Measurements from ENCODE around the gene AKT1S1.

The AKT1S1 gene

GRCh38 chr19:49857061-49857837 is 19.9 kb downstream of the AKT1S1 start:
- DNase-seq (ENCODE audit: extremely low read depth, low read depth), result no peak
- no peak overlapping the region for H3K4me3 ChIP-seq (replicated peaks; ENCODE audit: low read depth, low read length)

GRCh38 chr19:49856574-49857021 is 20.6 kb downstream of the AKT1S1 start:
- H3K4me3 ChIP-seq (replicated peaks; ENCODE audit: low read depth, low read length), result no peak overlapping the region
- TF ChIP-seq CTCF (IDR thresholded peaks at IDR 0.05; ENCODE audit: low read depth, low read length, missing control alignments), result no peak
- no peak for DNase-seq (ENCODE audit: extremely low read depth, low read depth)

More at GRCh38 chr19:49857061-49857837, 19.9 kb downstream of the AKT1S1 start:
- no peak for TF ChIP-seq CTCF (IDR thresholded peaks at IDR 0.05; ENCODE audit: low read depth, low read length, missing control alignments)

GRCh38 chr19:49855676-49856573 is 21.2 kb downstream of the AKT1S1 start:
- no peak for TF ChIP-seq CTCF (IDR thresholded peaks at IDR 0.05; ENCODE audit: low read depth, low read length, missing control alignments)
- DNase-seq (ENCODE audit: extremely low read depth, low read depth), result no peak
- H3K4me3 ChIP-seq (replicated peaks; ENCODE audit: low read depth, low read length), result no peak overlapping the region

GRCh38 chr19:49855277-49855675 is 21.9 kb downstream of the AKT1S1 start:
- no peak for DNase-seq (ENCODE audit: extremely low read depth, low read depth)
- no peak for TF ChIP-seq CTCF (IDR thresholded peaks at IDR 0.05; ENCODE audit: low read depth, low read length, missing control alignments)
- H3K4me3 ChIP-seq (replicated peaks; ENCODE audit: low read depth, low read length), result no peak overlapping the region

GRCh38 chr19:49854378-49855263 is 22.5 kb downstream of the AKT1S1 start:
- DNase-seq (ENCODE audit: extremely low read depth, low read depth), result no peak
- no peak overlapping the region for H3K4me3 ChIP-seq (replicated peaks; ENCODE audit: low read depth, low read length)
- TF ChIP-seq CTCF (IDR thresholded peaks at IDR 0.05; ENCODE audit: low read depth, low read length, missing control alignments), result no peak

- no peak overlapping the region for H3K4me3 ChIP-seq (replicated peaks; ENCODE audit: low read depth, low read length)
- TF ChIP-seq CTCF (IDR thresholded peaks at IDR 0.05; ENCODE audit: low read depth, low read length, missing control alignments), result no peak
- DNase-seq (ENCODE audit: extremely low read depth, low read depth), result no peak
Measured at GRCh38 chr19:49853852-49854377, 23.2 kb downstream of the AKT1S1 start.
